Astrocyte (in vitro differentiated cells and primary cell): ENCODE measurements around the gene JUP. TPM values are rescaled to one million over a fixed set of nuclear protein-coding genes. Genes with fewer than 3 reads are reported as not detected.

Source experiments
- DNase-seq: peaks from one replicate; pipeline ENCODE4 v3.0.0-alpha.2; 2010; ENCODE audit warnings: low read depth
- FAIRE-seq: peaks from 2 replicates; lab custom pipeline; 2011; peaks lifted over from hg19 to GRCh38; lab: Jason Lieb, UNC
- H2AFZ ChIP-seq: 2 replicates; pipeline ENCODE4 v1.6.0; 2012; ENCODE audit warnings: low read depth, low read length, inconsistent platforms
- H3K27ac ChIP-seq: 2 replicates; pipeline ENCODE4 v1.5.1; 2011; ENCODE audit warnings: low read depth, low read length, inconsistent platforms
- H3K27me3 ChIP-seq: 2 replicates; pipeline ENCODE4 v1.6.0; 2011; ENCODE audit warnings: low read length, inconsistent platforms; ENCODE audit not compliant: insufficient read depth
- H3K36me3 ChIP-seq: 2 replicates; pipeline ENCODE4 v1.5.1; 2011; ENCODE audit warnings: low read length, inconsistent platforms; ENCODE audit not compliant: insufficient read depth
- H3K4me1 ChIP-seq: 2 replicates; pipeline ENCODE4 v1.5.1; 2011; ENCODE audit warnings: low read length, inconsistent platforms; ENCODE audit not compliant: insufficient read depth
- H3K4me2 ChIP-seq: 2 replicates; pipeline ENCODE4 v1.6.0; 2012; ENCODE audit warnings: low read length, inconsistent platforms
- H3K4me3 ChIP-seq: 2 replicates; pipeline ENCODE4 v1.5.1; 2011; ENCODE audit warnings: low read depth, mild to moderate bottlenecking, low read length, inconsistent platforms; ENCODE audit not compliant: insufficient read depth
- H3K79me2 ChIP-seq: 2 replicates; pipeline ENCODE4 v1.6.0; 2012; ENCODE audit warnings: mild to moderate bottlenecking, low read length, inconsistent platforms; ENCODE audit not compliant: insufficient read depth
- H3K9ac ChIP-seq: 2 replicates; pipeline ENCODE4 v1.6.0; 2012; ENCODE audit warnings: mild to moderate bottlenecking, low read length, inconsistent platforms
- H3K9me3 ChIP-seq: 2 replicates; pipeline ENCODE4 v1.5.1; 2012; ENCODE audit warnings: low read depth, mild to moderate bottlenecking, low read length, inconsistent platforms; ENCODE audit not compliant: insufficient read depth
- H4K20me1 ChIP-seq: 2 replicates; pipeline ENCODE4 v1.6.0; 2012; ENCODE audit warnings: low read length, inconsistent platforms; ENCODE audit not compliant: insufficient read depth
- H3K27ac Mint-ChIP-seq: one replicate; pipeline ENCODE4 v1.8.0; 2021; ENCODE audit warnings: mild to moderate bottlenecking, mixed read lengths; ENCODE audit not compliant: unreplicated experiment
- H3K27me3 Mint-ChIP-seq: one replicate; pipeline ENCODE4 v1.8.0; 2021; ENCODE audit warnings: low read depth, mixed read lengths; ENCODE audit not compliant: unreplicated experiment
- H3K36me3 Mint-ChIP-seq: one replicate; pipeline ENCODE4 v1.8.0; 2021; ENCODE audit warnings: low read depth, mixed read lengths; ENCODE audit not compliant: unreplicated experiment
- H3K4me1 Mint-ChIP-seq: one replicate; pipeline ENCODE4 v1.8.0; 2021; ENCODE audit warnings: low read depth, mixed read lengths; ENCODE audit not compliant: unreplicated experiment
- H3K4me3 Mint-ChIP-seq: one replicate; pipeline ENCODE4 v1.8.0; 2021; ENCODE audit warnings: mild to moderate bottlenecking, moderate library complexity, mixed read lengths; ENCODE audit not compliant: unreplicated experiment
- H3K9me3 Mint-ChIP-seq: one replicate; pipeline ENCODE4 v1.8.0; 2021; ENCODE audit warnings: mild to moderate bottlenecking, mixed read lengths; ENCODE audit not compliant: unreplicated experiment
- EZH2 ChIP-seq: IDR thresholded peaks from 2 replicates; pipeline ENCODE4 v1.6.1; 2012; ENCODE audit warnings: mild to moderate bottlenecking, low read length, inconsistent platforms; ENCODE audit not compliant: insufficient read depth
- total RNA-seq: library from RNA; stranded (reverse); gene quantifications from 2 replicates; pipeline ENCODE4 v1.2.1, GENCODE V29; 2021
- TF ChIP-seq, protein P1 (sequence below): IDR thresholded peaks from 2 replicates; pipeline ENCODE4 v1.5.1; 2011; ENCODE audit warnings: low read depth, mild to moderate bottlenecking, inconsistent platforms, low read length, moderate library complexity; ENCODE audit not compliant: insufficient read depth

Gene JUP
- total RNA-seq, 1 donor from 2014 or later, result 236 TPM

DNA sequence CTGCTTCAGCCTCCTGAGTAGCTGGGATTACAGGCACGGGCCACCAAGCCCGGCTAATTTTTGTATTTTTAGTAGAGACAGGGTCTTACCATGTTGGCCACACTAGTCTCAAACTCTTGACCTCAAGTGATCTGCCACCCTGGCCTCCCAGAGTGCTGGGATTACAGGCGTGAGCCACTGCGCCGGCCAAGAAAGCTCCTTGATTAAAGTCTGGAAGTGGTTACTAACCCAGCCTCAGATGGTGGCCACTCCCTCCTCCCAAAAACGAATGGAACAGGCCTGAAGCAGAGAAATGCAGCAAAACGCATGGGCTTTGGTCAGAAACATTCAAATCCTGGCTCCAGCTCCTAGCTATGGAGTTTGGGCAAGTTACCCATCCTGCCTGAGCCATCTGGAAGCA is 37.6 kb upstream of the JUP start:
- Histone ChIP-seq H3K27me3 (no peaks in the 10 kb centered on the region), H3K4me1 (no peaks in the 10 kb centered on the region), H2AFZ (no peak overlapping the region), H3K79me2 (no peaks in the 10 kb centered on the region), H3K36me3 (peaks cover 15% of the 10 kb centered on the region), H3K4me2 (no peak overlapping the region), H3K9ac (no peak overlapping the region), H4K20me1 (peaks cover 41% of the 10 kb centered on the region), H3K27ac (no peak overlapping the region), H3K9me3 (no peaks in the 10 kb centered on the region), H3K4me3 (no peak overlapping the region)
- Mint-ChIP-seq H3K27ac (peak overlapping the region; percentile 34), H3K36me3 (peaks cover 3% of the 10 kb centered on the region), H3K4me3 (no peak overlapping the region), H3K9me3 (no peaks in the 10 kb centered on the region), H3K4me1 (no peaks in the 10 kb centered on the region), H3K27me3 (no peaks in the 10 kb centered on the region)
- DNase-seq (no peak), FAIRE-seq (no peak)
- no peak for TF ChIP-seq EZH2
- TF ChIP-seq, protein P1, sequence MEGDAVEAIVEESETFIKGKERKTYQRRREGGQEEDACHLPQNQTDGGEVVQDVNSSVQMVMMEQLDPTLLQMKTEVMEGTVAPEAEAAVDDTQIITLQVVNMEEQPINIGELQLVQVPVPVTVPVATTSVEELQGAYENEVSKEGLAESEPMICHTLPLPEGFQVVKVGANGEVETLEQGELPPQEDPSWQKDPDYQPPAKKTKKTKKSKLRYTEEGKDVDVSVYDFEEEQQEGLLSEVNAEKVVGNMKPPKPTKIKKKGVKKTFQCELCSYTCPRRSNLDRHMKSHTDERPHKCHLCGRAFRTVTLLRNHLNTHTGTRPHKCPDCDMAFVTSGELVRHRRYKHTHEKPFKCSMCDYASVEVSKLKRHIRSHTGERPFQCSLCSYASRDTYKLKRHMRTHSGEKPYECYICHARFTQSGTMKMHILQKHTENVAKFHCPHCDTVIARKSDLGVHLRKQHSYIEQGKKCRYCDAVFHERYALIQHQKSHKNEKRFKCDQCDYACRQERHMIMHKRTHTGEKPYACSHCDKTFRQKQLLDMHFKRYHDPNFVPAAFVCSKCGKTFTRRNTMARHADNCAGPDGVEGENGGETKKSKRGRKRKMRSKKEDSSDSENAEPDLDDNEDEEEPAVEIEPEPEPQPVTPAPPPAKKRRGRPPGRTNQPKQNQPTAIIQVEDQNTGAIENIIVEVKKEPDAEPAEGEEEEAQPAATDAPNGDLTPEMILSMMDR, result no peak

DNA sequence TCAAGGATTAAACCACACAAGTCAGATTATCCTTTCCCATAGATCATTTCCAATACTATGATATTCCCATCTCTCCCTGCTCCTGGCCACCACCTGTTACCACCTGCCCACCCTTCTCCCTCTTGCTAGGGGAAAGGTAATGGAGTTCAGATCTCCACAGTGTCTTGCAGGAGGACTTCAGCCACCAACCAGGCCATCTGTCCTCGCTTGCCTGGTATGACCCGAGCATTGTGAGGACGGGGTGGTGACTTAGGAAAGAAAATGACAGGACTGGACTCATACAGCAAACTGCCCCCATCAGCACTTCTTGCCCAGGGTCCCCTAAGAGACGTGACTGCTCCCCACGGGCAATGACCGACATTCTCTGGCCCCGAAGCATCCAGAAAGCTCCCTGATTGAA is 37.1 kb upstream of the JUP start:
- Histone ChIP-seq H4K20me1 (peaks cover 44% of the 10 kb centered on the region), H3K79me2 (no peaks in the 10 kb centered on the region), H3K4me2 (no peak overlapping the region), H3K9me3 (no peaks in the 10 kb centered on the region), H3K27me3 (no peaks in the 10 kb centered on the region), H3K4me3 (no peak overlapping the region), H3K9ac (no peak overlapping the region), H3K27ac (no peak overlapping the region), H3K4me1 (no peaks in the 10 kb centered on the region), H3K36me3 (peaks cover 15% of the 10 kb centered on the region), H2AFZ (no peak overlapping the region)
- no peaks in the 10 kb centered on the region for H3K27me3 Mint-ChIP-seq
- H3K4me3 Mint-ChIP-seq, result peak overlapping the region; percentile 20
- peaks cover 3% of the 10 kb centered on the region for H3K36me3 Mint-ChIP-seq
- DNase-seq (no peak), FAIRE-seq (no peak)
- no peaks in the 10 kb centered on the region for H3K4me1 Mint-ChIP-seq
- H3K9me3 Mint-ChIP-seq, result no peaks in the 10 kb centered on the region
- TF ChIP-seq EZH2, result no peak
- TF ChIP-seq, protein P1, result no peak
- H3K27ac Mint-ChIP-seq, result no peak overlapping the region

DNA sequence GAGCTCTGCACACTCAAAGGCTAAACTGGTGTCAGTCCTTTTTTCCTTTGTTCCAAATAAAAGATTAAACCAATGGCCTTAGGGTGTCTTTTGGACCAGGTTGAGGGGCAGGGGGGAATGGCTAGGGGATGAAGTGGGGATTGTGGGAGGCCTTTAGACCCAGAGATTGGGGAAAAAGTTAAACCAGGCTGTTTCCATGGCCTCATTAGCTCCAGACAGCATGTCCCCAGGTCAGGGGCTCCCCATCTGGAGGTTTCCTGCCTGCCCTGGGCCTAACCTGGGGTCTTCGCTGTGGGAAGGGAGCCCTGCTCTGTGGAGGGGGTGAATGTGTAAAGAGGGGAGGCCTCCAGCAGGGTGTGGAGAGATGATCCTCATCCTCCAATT is 36.6 kb upstream of the JUP start:
- Mint-ChIP-seq H3K4me3 (no peak overlapping the region), H3K36me3 (peaks cover 3% of the 10 kb centered on the region), H3K4me1 (no peaks in the 10 kb centered on the region), H3K27ac (no peak overlapping the region), H3K27me3 (no peaks in the 10 kb centered on the region), H3K9me3 (no peaks in the 10 kb centered on the region)
- no peak for DNase-seq
- H4K20me1 ChIP-seq, result peaks cover 48% of the 10 kb centered on the region
- H3K4me2 ChIP-seq, result no peak overlapping the region
- H3K9ac ChIP-seq, result no peak overlapping the region
- H3K27ac ChIP-seq, result no peak overlapping the region
- H3K36me3 ChIP-seq, result peaks cover 19% of the 10 kb centered on the region
- no peak overlapping the region for H2AFZ ChIP-seq
- no peaks in the 10 kb centered on the region for H3K9me3 ChIP-seq
- no peaks in the 10 kb centered on the region for H3K27me3 ChIP-seq
- no peak overlapping the region for H3K4me3 ChIP-seq
- no peak for FAIRE-seq
- no peak for TF ChIP-seq EZH2
- TF ChIP-seq, protein P1, result no peak
- H3K79me2 ChIP-seq, result peaks cover 4% of the 10 kb centered on the region
- no peaks in the 10 kb centered on the region for H3K4me1 ChIP-seq
